Endometrial microvascular endothelial cells (primary cell): Measurements from ENCODE around the gene CTNNBIP1. TPM values are rescaled to one million over a fixed set of nuclear protein-coding genes. Genes with fewer than 3 reads are reported as not detected.
"Not testable (repeated sequence)": the region's sequence is repeated elsewhere in the genome, so short reads cannot be mapped to it uniquely, and the experiment has no call there.

Experiments
- in situ Hi-C: cut with HindIII; loops from 2 replicates; pipeline ENCODE4 v1.10.0; 2017; ENCODE audit warnings: low sequenced_read_pairs, low pct_unique_long_range_greater_than_20kb; ENCODE audit errors: inconsistent ontology term
- total RNA-seq: library from RNA; depleted of rRNA; stranded (reverse); fragments of >200 nt; gene quantifications from one replicate; pipeline ENCODE4 v1.2.3, GENCODE V29; 2015; ENCODE audit errors: inconsistent ontology term

The CTNNBIP1 gene, protein sequence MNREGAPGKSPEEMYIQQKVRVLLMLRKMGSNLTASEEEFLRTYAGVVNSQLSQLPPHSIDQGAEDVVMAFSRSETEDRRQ
- 32.3 TPM for total RNA-seq

DNA sequence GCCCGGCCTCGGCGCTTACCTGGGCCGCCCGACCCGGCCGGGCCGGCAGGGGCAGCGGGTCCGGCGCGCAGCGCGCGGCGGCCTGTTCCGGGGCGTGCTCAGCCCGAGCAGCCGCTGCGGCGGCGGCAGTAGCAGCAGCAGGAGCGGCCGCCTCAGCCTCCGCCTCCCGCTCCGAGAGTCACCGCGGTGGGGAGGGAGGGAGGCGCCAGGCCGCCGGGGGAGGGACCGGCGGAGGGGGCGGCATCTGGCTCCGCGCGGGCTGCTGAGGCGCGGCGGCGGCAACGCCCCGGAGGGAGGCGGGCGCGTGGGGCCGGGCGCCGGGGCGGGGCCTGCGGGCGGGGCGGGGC lies at the start of gene CTNNBIP1:
CTNNBIP1 (minus strand) TSS at position 194 of the 347 bp plus-strand sequence. CDS start 38,205 bp downstream, outside the sequence.
- in situ Hi-C loops: no loop called here

DNA sequence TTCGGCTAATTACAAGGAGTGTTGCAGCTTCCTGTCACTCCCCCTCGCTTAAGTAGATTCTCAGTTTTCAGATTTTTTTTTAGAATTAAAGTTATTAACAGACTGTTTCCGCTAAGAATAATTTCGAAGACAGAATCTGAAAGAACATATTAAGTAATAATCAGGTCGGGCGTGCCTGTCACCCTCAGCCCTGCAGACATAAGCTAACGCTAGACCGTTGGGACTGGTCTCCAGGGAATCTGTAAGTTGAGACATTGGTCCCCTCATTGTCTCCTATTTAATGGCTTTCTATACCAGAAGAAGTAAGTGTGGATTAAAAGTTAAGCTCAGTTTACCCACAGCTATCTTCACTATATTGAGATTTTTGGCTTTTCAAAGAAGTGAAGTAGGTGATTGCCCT lies 47.7 kb upstream of the CTNNBIP1 start:
- in situ Hi-C loops: no loop called here

DNA sequence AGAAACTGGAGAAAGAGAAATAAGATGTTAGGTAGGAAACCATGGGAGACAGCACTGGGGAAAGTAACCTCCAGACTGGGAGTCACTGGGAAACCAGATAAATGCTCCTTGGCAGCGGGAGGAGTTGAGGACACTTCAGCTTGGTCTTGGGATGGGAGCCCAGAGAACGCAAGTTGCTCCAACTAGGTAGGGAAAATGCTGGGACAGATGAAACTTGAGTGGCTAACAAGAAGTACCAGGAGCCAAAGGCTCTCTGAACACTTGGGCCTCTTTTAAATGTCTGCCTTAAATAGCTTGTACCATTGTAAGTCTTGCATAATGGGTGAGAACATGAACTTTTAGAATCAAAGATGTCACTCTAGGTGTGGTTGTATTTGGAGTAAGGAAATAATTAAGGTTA lies 36.2 kb upstream of the CTNNBIP1 start:
- in situ Hi-C loops: no loop called here

DNA sequence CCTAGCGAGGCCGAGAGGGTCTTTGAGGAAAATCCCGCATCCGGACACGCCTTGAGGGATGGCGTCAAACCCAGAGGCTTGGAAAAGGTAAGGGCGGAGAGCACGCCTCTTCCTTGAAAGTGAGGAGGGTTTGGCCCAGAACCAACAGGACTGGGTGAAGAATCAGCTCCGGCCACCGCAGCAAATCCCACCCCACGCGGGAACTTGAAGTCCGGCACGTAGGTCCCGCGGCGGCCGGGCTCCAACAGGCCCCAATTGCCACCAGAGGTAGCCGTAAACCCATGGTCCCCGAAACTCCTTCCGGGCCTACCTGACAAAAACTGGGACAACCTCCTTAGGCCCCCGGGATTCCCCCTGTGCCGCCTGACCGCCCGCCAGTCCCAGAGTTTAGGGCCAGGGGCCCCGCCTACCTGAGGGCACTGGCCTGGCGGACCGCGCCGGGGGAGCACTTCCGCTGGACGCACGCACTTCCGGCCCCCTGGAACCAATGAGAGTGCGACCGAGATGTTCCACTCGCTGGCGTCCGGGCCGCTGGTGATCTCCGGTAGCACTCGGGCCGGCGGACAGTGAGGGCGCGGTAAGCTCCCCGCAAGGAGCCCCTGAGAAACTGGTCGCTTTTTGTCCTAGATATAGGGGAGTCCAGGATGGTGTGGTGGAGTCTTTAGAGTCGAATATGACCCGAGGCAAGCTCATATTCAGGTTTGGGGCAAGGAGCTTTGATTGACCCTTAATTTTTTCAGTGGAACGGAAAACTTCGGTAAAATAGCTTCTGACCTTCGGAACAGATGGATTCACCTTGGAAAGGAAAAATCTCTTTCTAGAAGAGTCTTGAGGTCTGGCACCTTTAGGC lies 33.1 kb upstream of the CTNNBIP1 start, which contains the start of the genes LZIC and NMNAT1:
LZIC (minus strand) TSS at position 453 of the 850 bp plus-strand sequence. CDS start 6,772 bp downstream, outside the sequence.
NMNAT1 (plus strand) TSS at position 537 of the 850 bp plus-strand sequence. CDS start 28,599 bp downstream, outside the sequence.
- in situ Hi-C loops: no loop called here

DNA sequence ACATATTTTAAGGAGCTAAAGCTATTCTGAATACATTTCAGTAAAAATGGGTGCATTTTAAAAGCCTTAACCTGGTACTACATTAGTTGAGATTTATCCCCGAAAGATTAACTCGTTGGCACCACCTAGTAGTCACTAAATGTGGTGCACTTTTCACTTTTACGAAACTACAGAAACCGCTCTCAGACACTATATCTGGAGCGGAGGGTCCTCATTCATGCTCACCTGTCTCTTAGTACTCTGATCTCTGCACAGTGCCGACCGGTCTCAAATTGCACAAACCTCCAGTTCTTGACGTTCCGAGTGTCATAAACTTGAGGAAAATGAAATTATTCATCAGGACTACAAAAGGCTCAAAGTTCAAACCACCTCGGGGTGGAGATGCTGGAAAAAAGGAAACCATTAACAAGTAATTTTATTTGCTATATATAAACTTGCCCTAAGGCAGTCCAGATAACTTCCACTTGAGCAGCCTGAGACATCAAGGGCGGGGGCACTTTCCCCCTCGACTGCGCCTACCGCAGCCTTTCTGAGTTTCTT lies 32.4 kb upstream of the CTNNBIP1 start:
- in situ Hi-C loops: no loop called here

DNA sequence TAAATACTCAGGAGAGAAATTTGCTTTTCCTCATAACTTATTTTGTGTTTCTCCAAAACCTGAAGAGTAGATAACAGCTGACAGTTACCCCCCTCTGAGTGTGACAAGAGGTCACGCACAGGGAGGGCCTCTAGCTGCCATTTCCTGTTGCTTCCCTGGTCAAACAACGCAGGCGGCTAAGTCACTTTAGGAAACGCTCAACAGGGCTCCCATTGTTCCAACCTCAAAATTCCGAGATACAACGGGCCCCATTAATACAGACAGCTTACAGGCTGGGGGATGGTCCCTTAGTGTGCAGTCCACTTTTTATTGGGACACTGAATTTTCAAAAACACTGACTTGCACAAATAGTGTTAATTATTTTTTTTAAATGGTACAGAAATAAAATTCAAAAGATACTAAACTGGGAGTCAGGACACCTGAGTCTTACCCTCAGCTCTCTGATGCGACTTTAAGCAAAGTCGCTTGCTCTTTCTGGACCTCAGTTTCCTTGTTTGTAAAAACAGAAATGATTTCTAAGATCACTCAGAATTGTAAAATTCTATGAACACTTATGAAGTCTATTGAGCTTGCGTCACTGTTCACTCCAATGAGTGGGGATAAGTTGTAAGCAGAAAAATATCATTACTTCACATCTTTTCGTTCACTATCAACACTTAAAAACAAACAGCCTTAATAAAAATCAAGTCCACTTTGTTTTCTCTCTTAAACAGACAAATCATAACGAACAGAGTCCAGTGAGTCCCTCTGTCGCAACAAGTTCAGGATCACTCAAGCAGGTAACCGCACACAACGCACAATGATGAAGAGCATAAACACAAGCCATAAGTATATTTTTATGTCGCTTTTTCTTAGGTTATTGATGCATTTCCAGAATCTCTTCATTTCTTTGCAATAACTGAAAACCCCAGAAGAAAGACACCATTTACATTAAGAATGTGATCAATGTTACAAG lies 19.6 kb upstream of the CTNNBIP1 start:
- in situ Hi-C loops: no loop called here

DNA sequence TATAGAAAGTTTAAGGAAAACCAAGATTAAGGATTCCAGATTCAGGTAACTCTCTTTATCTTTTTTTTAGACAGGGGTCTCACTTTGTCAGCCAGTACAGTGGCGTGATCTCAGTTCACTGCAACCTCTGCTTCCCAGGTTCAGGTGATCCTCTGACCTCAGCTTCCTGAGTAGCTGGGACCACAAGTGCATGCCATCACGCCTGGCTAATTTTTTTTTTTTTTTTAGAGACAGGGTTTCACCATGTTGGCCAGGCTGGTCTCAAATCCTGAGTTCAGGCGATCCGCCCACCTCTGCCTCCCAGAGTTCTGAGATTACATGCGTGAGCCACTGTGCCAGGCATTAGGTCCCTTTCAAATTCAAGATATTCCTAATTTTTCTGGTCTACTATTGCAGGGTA lies 17.2 kb upstream of the CTNNBIP1 start:
- in situ Hi-C loops: no loop called here

DNA sequence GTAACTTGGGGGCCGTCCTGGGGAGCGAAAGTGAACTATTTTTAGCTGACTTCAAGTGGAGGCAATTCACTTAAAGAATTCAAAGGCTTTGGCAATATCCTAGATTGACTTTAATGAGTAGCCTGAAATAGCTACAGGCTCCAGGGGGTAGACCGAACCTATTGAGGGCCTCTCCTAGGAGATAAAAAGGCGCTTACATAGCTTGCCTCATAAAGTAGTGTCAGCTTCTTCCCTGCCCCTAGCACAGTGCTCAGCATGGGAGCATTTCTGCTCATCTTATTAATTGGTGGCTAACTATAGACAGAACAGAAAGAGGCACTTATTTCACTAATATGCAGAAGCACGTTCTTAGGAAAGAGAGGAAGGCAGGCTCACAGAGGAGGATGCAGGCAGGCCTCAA lies 12.3 kb upstream of the CTNNBIP1 start:
- in situ Hi-C loops: no loop called here

DNA sequence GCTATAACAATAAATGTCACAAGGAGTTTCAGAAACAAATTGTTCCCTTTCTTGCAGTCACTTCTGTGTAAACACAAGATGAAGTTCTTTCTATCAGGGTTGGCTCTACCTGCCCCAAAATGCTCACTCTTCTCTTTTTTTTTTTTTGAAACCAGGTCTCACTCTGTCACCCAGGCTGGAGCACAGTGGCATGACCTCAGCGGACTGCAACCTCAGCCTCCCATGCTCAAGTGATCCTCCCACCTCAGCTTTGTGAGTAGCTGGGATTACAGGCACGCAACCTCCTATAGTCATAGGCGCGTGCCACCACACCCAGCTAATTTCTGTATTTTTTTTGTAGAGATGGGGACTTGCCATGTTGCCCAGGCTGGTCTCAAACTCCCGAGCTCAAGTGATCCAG lies 10.5 kb upstream of the CTNNBIP1 start:
- in situ Hi-C loops: no loop called here

DNA sequence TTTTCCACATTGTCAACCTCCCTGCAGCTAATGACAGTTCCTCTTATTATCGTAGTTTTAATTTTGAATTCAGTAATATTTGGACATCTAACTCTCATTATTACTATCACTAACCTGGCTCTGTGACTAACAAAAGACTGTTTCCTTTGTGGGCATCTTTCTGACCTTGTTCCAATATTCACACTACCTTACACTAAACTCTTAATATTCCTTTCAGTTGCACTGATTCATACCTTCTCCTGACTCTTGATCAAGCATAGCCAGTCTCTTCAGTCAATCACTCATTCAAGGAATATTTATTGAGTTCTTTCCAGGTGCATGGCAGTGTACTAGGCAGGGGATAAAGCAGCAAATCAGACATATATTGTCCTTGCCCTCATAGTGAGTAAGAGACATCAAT lies 7.8 kb upstream of the CTNNBIP1 start:
- in situ Hi-C loops: no loop called here

DNA sequence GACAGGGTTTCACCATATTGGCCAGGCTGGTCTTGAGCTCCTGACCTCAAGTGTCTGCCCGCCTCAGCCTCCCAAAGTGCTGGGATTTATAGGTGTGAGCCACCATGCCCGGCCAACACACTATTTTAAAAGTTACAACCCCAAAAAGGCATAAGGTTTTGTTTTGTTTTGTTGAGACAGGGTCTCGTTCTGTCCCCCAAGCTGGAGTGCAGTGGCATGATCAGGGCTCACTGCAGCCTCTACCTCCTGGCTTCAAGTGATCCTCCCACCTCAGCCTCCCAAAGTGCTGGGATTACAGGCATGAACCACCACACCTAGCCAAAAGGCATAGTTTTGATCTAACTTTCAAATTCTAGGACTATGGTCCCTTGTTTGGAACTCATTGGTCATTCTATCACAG lies 7.4 kb upstream of the CTNNBIP1 start:
- in situ Hi-C loops: not testable (repeated sequence)

DNA sequence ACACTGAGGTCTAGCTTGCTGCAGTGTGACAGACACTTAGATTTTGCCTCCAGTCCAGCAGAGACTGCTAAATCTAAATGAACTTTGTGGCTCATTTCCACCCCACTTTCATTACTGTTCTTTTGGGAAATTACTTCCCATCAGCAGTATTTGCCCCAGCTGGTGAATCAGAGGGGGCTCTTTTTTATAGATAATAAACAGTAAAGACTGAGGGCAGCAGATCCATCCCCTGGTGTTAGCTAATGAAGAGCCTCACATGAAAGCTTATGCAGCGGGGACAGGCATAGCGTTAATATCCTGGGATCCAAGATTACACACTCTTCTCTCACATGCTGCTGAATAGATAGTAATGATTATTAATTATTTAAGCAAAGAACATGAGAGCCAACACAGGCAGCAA lies 6.4 kb upstream of the CTNNBIP1 start:
- in situ Hi-C loops: no loop called here

DNA sequence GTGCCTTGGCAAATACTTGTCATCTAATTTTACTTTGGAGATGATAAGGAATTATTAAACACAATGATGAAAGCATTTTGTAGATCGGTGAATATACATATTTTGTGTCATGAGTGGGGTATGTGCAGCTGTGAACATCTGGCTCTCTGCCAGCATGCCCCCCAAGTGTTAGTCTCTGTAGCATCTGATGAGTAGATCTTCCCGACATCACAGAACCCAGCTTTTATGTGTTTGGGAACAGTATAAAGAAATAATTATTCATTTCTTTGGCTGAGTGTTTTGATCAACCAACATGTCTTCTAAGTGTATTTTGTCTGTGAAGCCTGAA lies 4.5 kb upstream of the CTNNBIP1 start:
- in situ Hi-C loops: no loop called here

DNA sequence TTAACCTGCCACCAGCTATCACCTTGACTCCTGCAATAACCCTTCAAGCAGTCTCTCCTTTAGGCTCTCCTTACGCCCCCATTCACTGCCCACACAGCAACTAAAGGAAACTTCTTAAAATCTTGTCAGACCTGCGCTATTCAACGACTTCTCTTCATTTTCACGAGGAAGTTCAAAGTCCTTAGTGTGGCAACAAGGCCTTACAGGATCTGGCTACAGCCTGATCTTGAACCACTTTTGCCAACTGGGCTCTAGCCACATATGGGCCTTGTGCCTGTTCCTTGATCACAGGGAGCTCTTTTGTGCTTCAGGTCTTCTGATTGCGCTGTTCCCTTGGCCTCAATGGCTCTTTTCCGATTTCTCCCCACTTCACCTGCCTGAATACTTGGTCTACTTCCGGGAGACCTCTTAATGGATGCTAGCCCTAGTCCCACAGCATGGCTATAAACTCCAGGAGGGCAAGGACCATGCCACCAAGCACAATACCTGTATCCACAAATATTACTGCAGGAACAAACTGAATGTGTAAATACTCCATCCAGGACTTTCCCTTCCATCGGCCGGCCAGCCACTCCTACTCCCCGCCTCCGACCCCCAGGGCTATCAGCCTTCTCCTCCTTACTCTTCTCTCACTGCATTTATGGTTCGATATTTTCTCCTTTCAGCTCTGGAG lies 2.3 kb upstream of the CTNNBIP1 start:
- in situ Hi-C loops: no loop called here

DNA sequence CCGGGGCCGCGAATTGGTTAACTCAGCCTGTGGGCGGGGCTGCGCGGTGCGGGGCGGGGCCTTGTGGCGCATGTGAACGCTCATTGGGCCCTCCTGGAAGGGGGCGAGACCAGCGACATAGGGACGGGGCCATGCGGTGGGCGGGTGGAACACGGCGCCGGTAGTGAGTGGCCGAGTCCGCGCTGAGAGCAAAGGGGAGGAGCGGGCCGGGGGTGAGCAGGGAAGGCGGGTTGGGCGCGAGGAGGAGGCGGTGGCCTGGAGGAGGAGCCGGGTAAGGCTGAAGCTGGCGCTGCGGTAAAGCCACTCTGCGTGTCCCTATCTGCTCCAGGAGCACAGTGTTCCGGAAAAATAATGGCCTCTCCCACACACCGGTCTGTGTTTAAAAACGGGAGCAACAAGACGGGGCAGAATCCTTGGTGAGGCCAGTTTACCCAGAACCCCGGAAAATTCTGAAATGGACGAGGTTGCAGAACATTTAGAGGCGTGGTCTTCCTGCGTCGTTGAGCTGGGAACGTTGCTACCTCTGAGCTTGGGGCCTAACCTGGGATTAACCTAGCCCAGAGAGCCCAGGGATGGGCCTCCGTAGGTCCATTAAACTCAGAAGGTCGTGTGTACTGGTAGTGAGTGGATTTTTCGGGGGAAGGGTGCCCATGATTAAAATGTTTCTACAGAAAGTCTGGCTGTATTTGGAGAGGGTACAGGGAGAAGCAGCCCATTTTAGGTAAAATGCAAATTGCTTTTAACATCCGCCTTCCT lies 532 bp upstream of the CTNNBIP1 start:
- in situ Hi-C loops: no loop called here

DNA sequence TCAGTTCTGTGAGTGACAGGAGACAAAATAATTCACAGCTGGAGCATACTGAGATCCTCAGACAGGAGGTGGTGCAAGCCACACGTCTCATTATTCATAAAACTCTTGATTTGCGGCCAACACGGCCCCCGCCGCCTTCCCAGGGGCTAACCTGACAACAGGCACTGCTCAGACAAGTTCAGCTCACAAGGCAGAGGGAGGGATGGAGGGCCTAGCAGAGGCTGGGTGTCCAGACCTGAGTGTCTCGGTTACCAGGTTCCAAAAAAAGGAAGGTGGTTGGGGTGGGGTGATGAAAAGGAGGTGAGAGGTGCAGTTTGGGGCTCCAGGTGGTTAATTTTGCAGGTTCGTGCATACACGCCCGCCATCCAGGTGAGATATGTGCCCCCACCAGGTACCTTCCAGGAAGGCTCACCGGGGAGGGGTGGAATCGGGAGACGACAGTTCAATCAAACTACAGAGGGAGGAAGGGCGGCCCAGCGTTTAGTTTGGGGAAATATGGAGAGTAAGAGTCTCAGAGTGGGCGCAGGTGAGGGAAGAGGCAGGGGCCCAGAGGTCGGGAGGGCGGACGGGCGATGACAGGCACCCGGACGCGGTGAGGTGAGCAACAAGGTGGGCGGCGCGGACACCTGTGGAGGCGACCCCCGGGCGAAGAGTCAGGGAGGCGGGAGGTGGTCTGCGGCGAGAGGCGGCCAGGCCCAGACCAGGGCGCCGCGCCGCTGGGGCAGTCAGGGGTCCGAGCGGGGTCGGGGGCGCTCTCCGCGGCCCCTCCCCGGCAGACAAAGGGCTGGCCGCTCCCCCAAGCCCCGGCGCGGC lies 629 bp downstream of the CTNNBIP1 start:
- in situ Hi-C loops: no loop called here

DNA sequence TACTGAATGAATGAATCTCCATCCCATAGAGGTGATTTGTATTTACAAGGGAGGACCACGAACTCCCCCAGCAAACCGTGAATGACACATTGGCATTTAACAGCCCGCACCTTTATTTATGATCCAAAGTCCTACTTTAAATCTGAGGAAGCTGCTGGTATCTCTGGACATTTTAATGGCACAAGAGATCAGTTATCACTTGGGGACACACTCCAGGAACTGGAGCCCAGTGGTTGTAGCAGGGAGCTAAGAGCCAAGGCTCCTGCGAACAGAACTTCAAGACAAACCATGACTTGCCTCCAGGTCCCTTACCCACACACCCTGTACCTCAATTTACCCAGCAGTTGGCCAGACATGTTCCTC lies 1.2 kb downstream of the CTNNBIP1 start:
- in situ Hi-C loops: no loop called here
